HepG2 (cell line): ENCODE data around the gene ENTPD2. TPM values are rescaled to one million over a fixed set of nuclear protein-coding genes. Genes with fewer than 3 reads are reported as not detected.

Experiments
- ARNT2 ChIP-seq: sonication (generic); formaldehyde crosslinking; IDR thresholded peaks from 2 replicates; pipeline ENCODE4 v1.8.0; 2022; ENCODE audit warnings: mild to moderate bottlenecking, low read depth, missing genetic modification reagents, moderate library complexity
- CENPT ChIP-seq: sonication (generic); formaldehyde crosslinking; IDR thresholded peaks from 2 replicates; pipeline ENCODE4 v1.8.0; 2022; ENCODE audit warnings: low read depth, mild to moderate bottlenecking, moderate library complexity, missing genetic modification reagents
- FLYWCH1 ChIP-seq: sonication (generic); formaldehyde crosslinking; IDR thresholded peaks from 2 replicates; pipeline ENCODE4 v1.8.1; 2023; ENCODE audit warnings: mild to moderate bottlenecking, missing genetic modification reagents
- GLI4 ChIP-seq: sonication (generic); formaldehyde crosslinking; IDR thresholded peaks from 2 replicates; pipeline ENCODE4 v1.5.1; 2020; ENCODE audit warnings: missing genetic modification reagents, mild to moderate bottlenecking, moderate library complexity, borderline replicate concordance
- HDAC1 ChIP-seq: sonication (generic); formaldehyde crosslinking; IDR thresholded peaks from 2 replicates; pipeline ENCODE4 v1.5.1; 2020; ENCODE audit warnings: mild to moderate bottlenecking, missing genetic modification reagents
- HNRNPK ChIP-seq: fragments of 200-400 bp; formaldehyde crosslinking; IDR thresholded peaks from 2 replicates; pipeline ENCODE4 v1.6.1; 2018; ENCODE audit warnings: low read length, low read depth, moderate library complexity, mild to moderate bottlenecking; ENCODE audit not compliant: poor library complexity, severe bottlenecking
- HOXD1 ChIP-seq: sonication (generic); formaldehyde crosslinking; IDR thresholded peaks from 2 replicates; pipeline ENCODE4 v1.5.0; 2020; ENCODE audit warnings: missing genetic modification reagents
- JDP2 ChIP-seq: sonication (generic); formaldehyde crosslinking; IDR thresholded peaks from 2 replicates; pipeline ENCODE4 v1.8.1; 2022; ENCODE audit warnings: missing genetic modification reagents, borderline replicate concordance
- MBD4 ChIP-seq: IDR thresholded peaks from 2 replicates; pipeline ENCODE4 v1.6.1; 2012; ENCODE audit warnings: low read length, inconsistent platforms, borderline replicate concordance
- NFAT5 ChIP-seq: sonication (generic); formaldehyde crosslinking; IDR thresholded peaks from 2 replicates; pipeline ENCODE4 v1.4.0; 2020; ENCODE audit warnings: missing genetic modification reagents
- NFIC ChIP-seq: IDR thresholded peaks from 2 replicates; pipeline ENCODE4 v1.6.1; 2012; ENCODE audit warnings: mild to moderate bottlenecking, low read length, inconsistent platforms
- PHF21A ChIP-seq: sonication (generic); formaldehyde crosslinking; IDR thresholded peaks from 2 replicates; pipeline ENCODE4 v1.5.0; 2020; ENCODE audit warnings: mild to moderate bottlenecking, missing genetic modification reagents
- RORA ChIP-seq: sonication (generic); formaldehyde crosslinking; IDR thresholded peaks from 2 replicates; pipeline ENCODE4 v1.5.0; 2020; ENCODE audit warnings: mild to moderate bottlenecking, missing genetic modification reagents, moderate library complexity
- SAP130 ChIP-seq: IDR thresholded peaks from 2 replicates; pipeline ENCODE4 v1.6.1; 2016; ENCODE audit warnings: low read depth
- TBX3 ChIP-seq: fragments of 450-650 bp; IDR thresholded peaks from 2 replicates; pipeline ENCODE4 v1.6.1; 2017; ENCODE audit warnings: antibody characterized with exemption, mild to moderate bottlenecking, inconsistent platforms, borderline replicate concordance
- ZNF10 ChIP-seq: sonication (generic); formaldehyde crosslinking; IDR thresholded peaks from 2 replicates; pipeline ENCODE4 v1.4.0; 2020; ENCODE audit warnings: mild to moderate bottlenecking, low read depth, missing genetic modification reagents, borderline replicate concordance
- ZNF30 ChIP-seq: sonication (generic); formaldehyde crosslinking; IDR thresholded peaks from 2 replicates; pipeline ENCODE4 v1.5.0; 2020; ENCODE audit warnings: mild to moderate bottlenecking, missing genetic modification reagents
- ZNF343 ChIP-seq: sonication (generic); formaldehyde crosslinking; IDR thresholded peaks from 2 replicates; pipeline ENCODE4 v1.4.0; 2020; ENCODE audit warnings: mild to moderate bottlenecking, missing genetic modification reagents
- ZNF543 ChIP-seq: sonication (generic); formaldehyde crosslinking; IDR thresholded peaks from 2 replicates; pipeline ENCODE4 v1.4.0; 2020; ENCODE audit warnings: mild to moderate bottlenecking, missing genetic modification reagents
- ZNF772 ChIP-seq: sonication (generic); formaldehyde crosslinking; IDR thresholded peaks from 2 replicates; pipeline ENCODE4 v1.5.0; 2020; ENCODE audit warnings: mild to moderate bottlenecking, missing genetic modification reagents
- ZSCAN20 ChIP-seq: sonication (generic); formaldehyde crosslinking; IDR thresholded peaks from 2 replicates; pipeline ENCODE4 v1.4.0; 2020; ENCODE audit warnings: missing genetic modification reagents, mild to moderate bottlenecking, borderline replicate concordance
- polyA plus RNA-seq, 8 experiments: library from polyadenylated mRNA; depleted of rRNA in 3 of 8; stranded (reverse) in 7 of 8; unstranded in 1 of 8; fragments of >200 nt; fragmentation: Illumina TruSeq in 4 of 8; extraction: Trizol in 4 of 8; gene quantifications; 2 replicates each; pipeline versions ENCODE4 v1.2.1 to v1.2.3, GENCODE V29; 2011 to 2016; ENCODE audit warnings: low read depth in 4 of 8, missing spikeins in 1 of 8, mixed read lengths in 1 of 8; ENCODE audit not compliant: insufficient read depth in 1 of 8
- total RNA-seq, 5 experiments: library from RNA; depleted of rRNA; stranded (reverse); fragments of >200 nt; fragmentation: Illumina TruSeq; extraction: Trizol; gene quantifications; 2 replicates each; pipeline ENCODE4 v1.2.3, GENCODE V29; 2016; ENCODE audit warnings: low read depth in 1 of 5
- TF ChIP-seq, protein P1 (sequence below): sonication (generic); formaldehyde crosslinking; IDR thresholded peaks from 2 replicates; pipeline ENCODE4 v1.4.0; 2020; ENCODE audit warnings: missing genetic modification reagents

ENTPD2 gene
- total and polyA plus RNA-seq, 2 of the 13 experiments (the other 11 are each of a cell fraction or from before 2014, with no cell fraction given), result 0.95 to 3.2 TPM

- TF ChIP-seq NFAT5 (CRISPR knock-in tag) (no peak), HDAC1 (no peak; the same call in 1 of the 2 replicates), NFIC (no peak), ZNF343 (peak; percentile 17; the same call in 1 of the 2 replicates), FLYWCH1 (CRISPR knock-in tag) (no peak), HNRNPK (no peak), ZNF30 (CRISPR knock-in tag) (peak; percentile 72; the same call in 1 of the 2 replicates), GLI4 (CRISPR knock-in tag) (no peak), ZNF772 (CRISPR knock-in tag) (no peak), CENPT (CRISPR knock-in tag) (peak; percentile 34; the same call in 1 of the 2 replicates), MBD4 (no peak), ARNT2 (CRISPR knock-in tag) (peak; percentile 72; the same call in 1 of the 2 replicates), RORA (CRISPR knock-in tag) (no peak), TBX3 (no peak), HOXD1 (peak; percentile 32; the same call in 1 of the 2 replicates), SAP130 (CRISPR knock-in tag) (peak; percentile 82), JDP2 (CRISPR knock-in tag) (no peak; the same call in 1 of the 2 replicates), ZSCAN20 (CRISPR knock-in tag) (0 out of 2 replicates have a peak, but pooled peaks have one; percentile 42), PHF21A (CRISPR knock-in tag) (no peak), ZNF543 (CRISPR knock-in tag) (peak; percentile 72; the same call in 1 of the 2 replicates), ZNF10 (no peak)
- TF ChIP-seq, protein P1, sequence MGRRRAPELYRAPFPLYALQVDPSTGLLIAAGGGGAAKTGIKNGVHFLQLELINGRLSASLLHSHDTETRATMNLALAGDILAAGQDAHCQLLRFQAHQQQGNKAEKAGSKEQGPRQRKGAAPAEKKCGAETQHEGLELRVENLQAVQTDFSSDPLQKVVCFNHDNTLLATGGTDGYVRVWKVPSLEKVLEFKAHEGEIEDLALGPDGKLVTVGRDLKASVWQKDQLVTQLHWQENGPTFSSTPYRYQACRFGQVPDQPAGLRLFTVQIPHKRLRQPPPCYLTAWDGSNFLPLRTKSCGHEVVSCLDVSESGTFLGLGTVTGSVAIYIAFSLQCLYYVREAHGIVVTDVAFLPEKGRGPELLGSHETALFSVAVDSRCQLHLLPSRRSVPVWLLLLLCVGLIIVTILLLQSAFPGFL (CRISPR knock-in tag), result no peak
These were observed at the start of gene ENTPD2 (continued) for GRCh38 chr9:137053944-137054931.
